ENCODE results near the gene PCBP2.

GRCh38 chr12:53451661-53452158, at the start of gene PCBP2:
- TF ChIP-seq EZH2phosphoT487 (IDR thresholded peaks at IDR 0.05; ENCODE audit: insufficient read depth, low read depth): no peak
- no peak for TF ChIP-seq EZH2 (IDR thresholded peaks at IDR 0.05; ENCODE audit: insufficient read depth, poor library complexity, severe bottlenecking)

Measured in GM23248 (cell line).